Panc1 (cell line): ENCODE results near the gene MIPOL1. TPM values are rescaled to one million over a fixed set of nuclear protein-coding genes. Genes with fewer than 3 reads are reported as not detected.
A peak's percentile ranks its signal among the peaks of the same experiment; 100 is the strongest.

ENCODE experiments used
- ATAC-seq: fragments of 200-7000 bp; cut with Tn5 transposase; 2 replicates; pipeline ENCODE4 v1.9.1; 2020; ENCODE audit warnings: mild to moderate bottlenecking, moderate library complexity
- BruUV-seq: library from RNA; stranded (reverse); fragments of 400-500 nt; replicated peaks from 2 replicates; lab custom pipeline; 2021; lab: Mats Ljungman, UMichigan
- CTCF ChIA-PET: fragments of 300-600 bp; sonication (Branson Sonifier 250); formaldehyde crosslinking; loops from one replicate; lab custom pipeline; 2022; ENCODE audit warnings: antibody characterized with exemption; lab: Charles Lee
- POLR2A ChIA-PET: fragments of 300-600 bp; sonication (Branson Sonifier 250); formaldehyde crosslinking; loops from one replicate; lab custom pipeline; 2022; ENCODE audit warnings: antibody characterized with exemption; lab: Charles Lee
- DNase-seq: peaks from one replicate; pipeline ENCODE4 v3.0.0-alpha.2; 2010; ENCODE audit warnings: low read depth, low spot score
- H3K27ac ChIP-seq: 2 replicates; pipeline ENCODE4 v1.5.1; 2011; ENCODE audit warnings: mild to moderate bottlenecking, low read length, inconsistent platforms
- H3K27me3 ChIP-seq: fragments of 200-500 bp; sonication (Bioruptor generic); 2 replicates; pipeline ENCODE4 v1.6.0; 2014; ENCODE audit warnings: low read length, inconsistent platforms; ENCODE audit not compliant: control insufficient read depth, insufficient read depth
- H3K36me3 ChIP-seq: fragments of 200-500 bp; sonication (Bioruptor generic); 2 replicates; pipeline ENCODE4 v1.5.1; 2014; ENCODE audit warnings: inconsistent platforms, mild to moderate bottlenecking, low read length, moderate library complexity; ENCODE audit not compliant: control insufficient read depth, insufficient read depth
- H3K4me1 ChIP-seq: 2 replicates; pipeline ENCODE4 v1.5.1; 2011; ENCODE audit warnings: inconsistent platforms, mild to moderate bottlenecking, low read length, moderate library complexity; ENCODE audit not compliant: control insufficient read depth, insufficient read depth
- H3K4me3 ChIP-seq, 2 experiments: 2 replicates each; pipeline ENCODE4 v1.5.1; 2011 to 2012; ENCODE audit warnings: low read depth in 2 of 2, low read length in 2 of 2, mild to moderate bottlenecking in 2 of 2, inconsistent platforms in 1 of 2, moderate library complexity in 1 of 2
- H3K9me3 ChIP-seq: fragments of 200-500 bp; sonication (Bioruptor generic); 2 replicates; pipeline ENCODE4 v1.5.1; 2014; ENCODE audit warnings: low read depth, mild to moderate bottlenecking, inconsistent platforms, low read length, moderate library complexity; ENCODE audit not compliant: control insufficient read depth, insufficient read depth
- CTCF ChIP-seq: fragments of 450-650 bp; IDR thresholded peaks from 2 replicates; pipeline ENCODE4 v1.5.1; 2017; ENCODE audit warnings: mild to moderate bottlenecking
- POLR2AphosphoS5 ChIP-seq: IDR thresholded peaks from 2 replicates; pipeline ENCODE4 v1.6.1; 2012; ENCODE audit warnings: mild to moderate bottlenecking, low read depth, low read length, moderate library complexity
- REST ChIP-seq, 2 experiments: IDR thresholded peaks; 2 replicates each; pipeline ENCODE4 v1.6.1; 2011 to 2012; ENCODE audit warnings: low read depth in 2 of 2, control low read depth in 1 of 2, low read length in 1 of 2, mild to moderate bottlenecking in 1 of 2, moderate library complexity in 1 of 2; ENCODE audit not compliant: insufficient read depth in 1 of 2
- SIN3A ChIP-seq: IDR thresholded peaks from 2 replicates; pipeline ENCODE4 v1.6.1; 2012; ENCODE audit warnings: low read depth, mild to moderate bottlenecking, low read length, moderate library complexity, borderline replicate concordance; ENCODE audit not compliant: insufficient read depth
- TCF7L2 ChIP-seq: IDR thresholded peaks from 2 replicates; pipeline ENCODE4 v1.6.1; 2011; ENCODE audit warnings: mild to moderate bottlenecking, low read depth, low read length, inconsistent platforms
- in situ Hi-C: cut with HindIII; loops from 2 replicates; pipeline ENCODE4 v1.10.0; 2016; ENCODE audit warnings: low sequenced_read_pairs, low pct_unique_long_range_greater_than_20kb
- intact Hi-C: fragments of 100-400 bp; cut with micrococcal nuclease; formaldehyde crosslinking; loops from one replicate; pipeline ENCODE4 v1.10.0; 2022; ENCODE audit not compliant: unreplicated experiment
- total RNA-seq: library from RNA; stranded (reverse); gene quantifications from one replicate; pipeline ENCODE4 v1.2.1, GENCODE V29; 2021; ENCODE audit not compliant: unreplicated experiment

The MIPOL1 gene
- total RNA-seq, 1 experiment from 2014 or later = 12.8 TPM

DNA sequence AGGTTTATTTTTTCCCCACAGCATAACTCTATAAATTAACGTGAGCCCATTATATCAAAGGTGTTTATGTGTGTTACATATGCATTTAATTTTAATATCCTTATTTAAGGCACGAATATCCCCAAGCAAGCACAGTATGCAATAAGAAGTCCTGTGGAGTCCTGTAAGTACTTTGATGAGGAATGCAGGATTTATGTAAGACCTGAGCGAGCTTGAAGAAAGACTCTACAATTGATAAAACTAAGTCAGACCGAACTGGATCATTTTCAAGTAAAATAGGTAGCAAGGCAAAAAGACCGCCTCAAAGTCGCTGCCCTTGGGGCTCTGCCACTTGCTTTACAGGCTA is 26.1 kb upstream of the MIPOL1 start:
- H3K4me3 ChIP-seq = peak overlapping the region; percentile 68 to 83
- ATAC-seq = peak; percentile 37; the same call in 1 of the 2 replicates
- TF ChIP-seq REST (IDR thresholded peaks at IDR 0.05; ENCODE audit: insufficient read depth in 1 of 2, low read depth in 2 of 2, low read length in 1 of 2) = no peak
- no peak for TF ChIP-seq POLR2AphosphoS5
- no peak for TF ChIP-seq TCF7L2
- no peak for TF ChIP-seq CTCF
- no peak for TF ChIP-seq SIN3A
- BruUV-seq = TSS peak; percentile 54
- intact Hi-C loops (no loop called here), in situ Hi-C loops (no loop called here)
- H3K4me1 ChIP-seq = no peaks in the 10 kb centered on the region; the same call in none of the 2 replicates
- no peaks in the 10 kb centered on the region for H3K27me3 ChIP-seq
- no peak for DNase-seq
- POLR2A ChIA-PET = interaction anchor here (0.6 kb wide), 1 partner anchor 23 kb away, joined by 3 read pairs; no protein-coding TSS in a partner anchor
- no peaks in the 10 kb centered on the region for H3K9me3 ChIP-seq
- peak overlapping the region; percentile 89 for H3K27ac ChIP-seq
- CTCF ChIA-PET = no interaction called here
- H3K36me3 ChIP-seq = peaks cover 6% of the 10 kb centered on the region; the same call in 1 of the 2 replicates

DNA sequence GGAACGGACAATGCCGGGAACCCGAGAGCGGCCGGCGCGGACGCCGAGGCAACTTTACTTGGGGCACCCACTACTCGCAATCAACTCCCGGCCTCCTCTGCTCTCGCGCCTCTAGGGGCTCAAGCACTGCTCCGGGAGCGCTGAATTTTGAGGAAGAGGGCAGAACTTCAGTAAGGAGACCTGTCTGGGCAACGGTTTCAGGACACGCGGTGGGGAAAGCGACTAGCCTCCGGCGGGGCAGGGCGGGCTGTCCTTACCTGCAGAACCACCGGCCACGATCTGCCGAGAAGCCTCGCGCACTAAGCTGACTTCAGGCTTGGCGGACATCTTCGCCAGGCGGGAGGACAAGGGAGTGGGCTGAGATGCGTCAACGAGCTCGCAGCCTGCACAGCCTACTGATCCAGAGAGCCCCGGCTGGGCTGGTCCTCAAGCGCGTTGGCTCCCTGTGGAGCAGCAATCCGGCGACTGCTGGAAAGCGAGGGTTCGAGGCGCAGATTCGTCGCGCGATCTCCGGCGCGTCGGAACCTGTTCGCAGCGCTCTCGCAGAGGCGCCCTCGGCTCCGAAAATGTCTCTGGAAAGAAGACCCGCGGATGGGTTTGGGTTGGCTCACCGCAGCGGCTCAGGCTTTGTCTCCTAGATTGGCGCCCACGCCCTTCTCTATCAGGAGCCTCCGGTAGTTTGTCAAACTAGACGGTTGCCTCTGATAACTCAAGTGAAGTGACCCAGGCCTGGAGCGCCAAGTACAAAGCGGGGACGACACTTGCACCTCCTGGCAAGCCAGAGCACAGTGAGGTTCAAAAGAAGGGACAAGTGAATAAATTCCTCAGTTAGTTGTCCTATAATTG is 25.5 kb upstream of the MIPOL1 start, which contains the start of gene SLC25A21:
Gene SLC25A21 (minus strand): TSS at position 583 of the 846 bp plus-strand sequence.
- no TSS peak for BruUV-seq
- TF ChIP-seq TCF7L2 = no peak
- TF ChIP-seq POLR2AphosphoS5 = peak; percentile 89
- intact Hi-C loops = no loop called here

More for the DNA sequence above, 25.5 kb upstream of the MIPOL1 start, which contains the start of gene SLC25A21:
- Histone ChIP-seq H3K27ac (peak within 1 kb of the TSS; percentile 89), H3K9me3 (no peaks in the 10 kb centered on the region), H3K4me1 (no peaks in the 10 kb centered on the region; the same call in none of the 2 replicates), H3K4me3 (peak within 1 kb of the TSS; percentile 68 to 83), H3K36me3 (peaks cover 6% of the 10 kb centered on the region; the same call in 1 of the 2 replicates), H3K27me3 (no peaks in the 10 kb centered on the region)
- DNase-seq (peak; percentile 62), ATAC-seq (peak; percentile 99)
- ChIA-PET CTCF (no interaction called here), POLR2A (no interaction called here)
- in situ Hi-C loops = no loop called here
